GM19467 (cell line): ENCODE data around the gene CSNK1A1L.

Experiments
- ATAC-seq: cut with Tn5 transposase; IDR thresholded peaks from one replicate; pipeline ENCODE4 v1.9.1; 2021; ENCODE audit warnings: mild to moderate bottlenecking, moderate library complexity; ENCODE audit not compliant: unreplicated experiment

The CSNK1A1L gene

GRCh38 chr13:37107456-37107855 is 2.0 kb upstream of the CSNK1A1L start:
- no peak for ATAC-seq

GRCh38 chr13:37106642-37107041 is 1.2 kb upstream of the CSNK1A1L start:
- no peak for ATAC-seq

GRCh38 chr13:37102896-37103295 is 2.6 kb downstream of the CSNK1A1L start:
- ATAC-seq, result no peak

- no peak for ATAC-seq
Measured at GRCh38 chr13:37101201-37101600, 4.3 kb downstream of the CSNK1A1L start.

GRCh38 chr13:37100731-37101130 is 4.7 kb downstream of the CSNK1A1L start:
- no peak for ATAC-seq

GRCh38 chr13:37097076-37097475 is 8.4 kb downstream of the CSNK1A1L start:
- ATAC-seq, result no peak

GRCh38 chr13:37094840-37095239 is 10.6 kb downstream of the CSNK1A1L start:
- no peak for ATAC-seq

GRCh38 chr13:37094099-37094498 is 11.4 kb downstream of the CSNK1A1L start:
- ATAC-seq, result no peak

GRCh38 chr13:37091835-37092234 is 13.6 kb downstream of the CSNK1A1L start:
- ATAC-seq, result no peak

GRCh38 chr13:37090912-37091311 is 14.6 kb downstream of the CSNK1A1L start:
- no peak for ATAC-seq

GRCh38 chr13:37089495-37089894 is 16.0 kb downstream of the CSNK1A1L start:
- ATAC-seq, result no peak

- no peak for ATAC-seq
Measured at GRCh38 chr13:37087486-37087885, 18.0 kb downstream of the CSNK1A1L start.

GRCh38 chr13:37085606-37086005 is 19.9 kb downstream of the CSNK1A1L start:
- ATAC-seq, result no peak

- ATAC-seq, result no peak
Measured at GRCh38 chr13:37076818-37077217, 28.6 kb downstream of the CSNK1A1L start.

- ATAC-seq, result no peak
Measured at GRCh38 chr13:37075164-37075563, 30.3 kb downstream of the CSNK1A1L start.

- ATAC-seq, result no peak
Measured at GRCh38 chr13:37074703-37075102, 30.8 kb downstream of the CSNK1A1L start.

GRCh38 chr13:37072024-37072423 is 33.4 kb downstream of the CSNK1A1L start:
- no peak for ATAC-seq

- no peak for ATAC-seq
Measured at GRCh38 chr13:37070956-37071355, 34.5 kb downstream of the CSNK1A1L start.

- ATAC-seq, result no peak
Measured at GRCh38 chr13:37070145-37070695, 35.2 kb downstream of the CSNK1A1L start.

GRCh38 chr13:37069597-37070103 is 35.8 kb downstream of the CSNK1A1L start:
- ATAC-seq, result no peak

GRCh38 chr13:37068962-37069361 is 36.5 kb downstream of the CSNK1A1L start:
- ATAC-seq, result no peak

GRCh38 chr13:37067874-37068273 is 37.6 kb downstream of the CSNK1A1L start:
- ATAC-seq, result no peak

- no peak for ATAC-seq
Measured at GRCh38 chr13:37065890-37066526, 39.5 kb downstream of the CSNK1A1L start.
